GM13976 (cell line): Measurements from ENCODE around the gene CCDC6.
A peak's percentile ranks its signal among the peaks of the same experiment; 100 is the strongest.

Experiments used
- DNase-seq: peaks from one replicate; pipeline ENCODE4 v3.0.0; 2012; ENCODE audit warnings: low spot score
- in situ Hi-C: fragments of 300-500 bp; cut with MboI; formaldehyde crosslinking; loops from one replicate; pipeline ENCODE4 v1.12.0; 2022; ENCODE audit warnings: low sequenced_read_pairs, mixed read lengths, inconsistent platforms; ENCODE audit not compliant: unreplicated experiment
- TF ChIP-seq, protein P1 (sequence below): IDR thresholded peaks from 2 replicates; pipeline ENCODE4 v1.5.1; 2012; ENCODE audit warnings: borderline replicate concordance, mild to moderate bottlenecking; ENCODE audit not compliant: insufficient read depth; ENCODE audit errors: extremely low read depth, missing control alignments, control extremely low read depth

CCDC6 gene

DNA sequence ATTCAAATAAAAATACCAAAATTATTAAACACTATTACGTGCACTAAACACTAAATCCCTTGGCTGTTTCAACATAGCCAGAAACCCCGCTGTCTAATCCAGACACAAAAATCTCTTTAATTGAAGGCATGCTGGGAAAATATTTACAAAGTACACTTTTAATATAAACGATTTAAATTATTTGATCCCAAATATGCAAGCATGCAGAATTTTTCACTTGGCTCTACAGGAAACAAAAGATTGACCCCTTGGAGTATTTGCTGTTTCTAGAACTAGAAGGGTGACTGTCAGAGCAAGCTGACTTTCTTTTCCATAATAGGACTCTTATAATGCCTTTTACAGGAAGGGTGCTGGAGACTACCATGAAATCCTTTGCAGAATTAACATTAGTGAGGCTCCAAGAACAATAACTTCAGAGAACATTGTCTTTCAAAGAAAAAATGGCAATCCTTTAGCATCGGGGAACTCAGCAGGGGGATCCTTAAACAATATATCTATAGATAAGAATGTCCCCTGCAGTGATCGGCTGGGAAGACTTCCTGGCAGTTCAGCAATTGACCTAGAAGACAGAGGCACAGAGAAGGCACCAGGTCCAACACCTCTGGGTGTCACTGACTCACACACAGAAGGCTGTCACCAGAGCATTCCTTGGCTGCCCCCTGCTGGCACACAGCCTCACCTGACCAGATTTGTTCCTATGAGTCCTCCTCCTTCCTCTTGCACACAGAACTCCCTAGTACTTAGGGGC lies 97.3 kb downstream of the CCDC6 start:
- in situ Hi-C loops, result loop anchor here (10.0 to 25.0 kb wide), 2 partner anchors 174 to 1022 kb away; no protein-coding TSS in a partner anchor
- TF ChIP-seq, protein P1, sequence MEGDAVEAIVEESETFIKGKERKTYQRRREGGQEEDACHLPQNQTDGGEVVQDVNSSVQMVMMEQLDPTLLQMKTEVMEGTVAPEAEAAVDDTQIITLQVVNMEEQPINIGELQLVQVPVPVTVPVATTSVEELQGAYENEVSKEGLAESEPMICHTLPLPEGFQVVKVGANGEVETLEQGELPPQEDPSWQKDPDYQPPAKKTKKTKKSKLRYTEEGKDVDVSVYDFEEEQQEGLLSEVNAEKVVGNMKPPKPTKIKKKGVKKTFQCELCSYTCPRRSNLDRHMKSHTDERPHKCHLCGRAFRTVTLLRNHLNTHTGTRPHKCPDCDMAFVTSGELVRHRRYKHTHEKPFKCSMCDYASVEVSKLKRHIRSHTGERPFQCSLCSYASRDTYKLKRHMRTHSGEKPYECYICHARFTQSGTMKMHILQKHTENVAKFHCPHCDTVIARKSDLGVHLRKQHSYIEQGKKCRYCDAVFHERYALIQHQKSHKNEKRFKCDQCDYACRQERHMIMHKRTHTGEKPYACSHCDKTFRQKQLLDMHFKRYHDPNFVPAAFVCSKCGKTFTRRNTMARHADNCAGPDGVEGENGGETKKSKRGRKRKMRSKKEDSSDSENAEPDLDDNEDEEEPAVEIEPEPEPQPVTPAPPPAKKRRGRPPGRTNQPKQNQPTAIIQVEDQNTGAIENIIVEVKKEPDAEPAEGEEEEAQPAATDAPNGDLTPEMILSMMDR, result peak; percentile 85
- peak; percentile 39 for DNase-seq

- in situ Hi-C loops, result loop anchor here (10.0 to 25.0 kb wide), 2 partner anchors 173 to 1021 kb away; no protein-coding TSS in a partner anchor
- TF ChIP-seq, protein P1, result no peak
- DNase-seq, result no peak
Measured at GRCh38 chr10:59807629-59808620, 98.4 kb downstream of the CCDC6 start.

DNA sequence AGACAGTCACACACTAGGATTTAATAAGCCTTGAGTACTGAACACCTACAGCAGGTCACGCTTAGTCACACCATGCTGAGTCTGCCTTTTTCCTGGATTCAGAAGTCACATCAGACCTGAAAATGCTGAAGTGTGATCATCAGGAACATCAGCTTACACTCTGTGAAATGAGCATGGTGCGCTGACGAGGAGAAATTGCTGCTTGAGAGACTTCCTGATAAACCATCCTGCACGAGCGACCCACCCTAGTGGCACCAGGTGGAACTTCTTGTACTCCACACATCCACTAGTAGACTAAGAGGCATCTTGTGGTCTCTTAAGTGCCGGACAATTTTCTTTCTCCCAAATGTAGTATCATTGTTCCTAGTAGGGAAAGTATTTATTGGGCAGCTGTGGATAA lies 101.3 kb downstream of the CCDC6 start:
- no peak for DNase-seq
- in situ Hi-C loops, result loop anchor here (10.0 to 25.0 kb wide), 2 partner anchors 170 to 1018 kb away; no protein-coding TSS in a partner anchor
- TF ChIP-seq, protein P1, result peak; percentile 6

DNA sequence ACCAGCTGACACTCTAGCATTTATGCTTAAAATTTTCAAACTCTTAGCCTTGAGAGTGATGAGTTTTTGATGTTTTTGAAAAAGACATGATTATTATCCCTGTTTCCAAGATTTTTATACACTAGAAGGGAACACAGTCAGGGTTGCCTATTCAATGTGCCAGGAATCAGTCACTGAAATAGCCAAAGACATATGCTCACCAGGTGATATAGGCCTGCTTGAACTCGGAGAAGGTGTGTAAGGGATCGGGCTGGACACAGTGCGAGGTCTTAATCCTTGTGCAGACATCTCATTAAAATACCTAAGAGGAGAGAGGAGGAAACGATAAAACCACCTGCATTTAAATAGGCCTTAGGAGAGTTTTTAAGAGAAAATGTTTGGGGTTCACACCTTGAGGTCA lies 102.1 kb downstream of the CCDC6 start:
- DNase-seq, result no peak
- in situ Hi-C loops, result loop anchor here (10.0 to 25.0 kb wide), 2 partner anchors 169 to 1017 kb away; no protein-coding TSS in a partner anchor
- TF ChIP-seq, protein P1, result no peak

GRCh38 chr10:59803714-59804113 lies 102.6 kb downstream of the CCDC6 start:
- DNase-seq, result no peak
- in situ Hi-C loops, result loop anchor here (10.0 to 25.0 kb wide), 2 partner anchors 169 to 1016 kb away; no protein-coding TSS in a partner anchor
- TF ChIP-seq, protein P1, result no peak

DNA sequence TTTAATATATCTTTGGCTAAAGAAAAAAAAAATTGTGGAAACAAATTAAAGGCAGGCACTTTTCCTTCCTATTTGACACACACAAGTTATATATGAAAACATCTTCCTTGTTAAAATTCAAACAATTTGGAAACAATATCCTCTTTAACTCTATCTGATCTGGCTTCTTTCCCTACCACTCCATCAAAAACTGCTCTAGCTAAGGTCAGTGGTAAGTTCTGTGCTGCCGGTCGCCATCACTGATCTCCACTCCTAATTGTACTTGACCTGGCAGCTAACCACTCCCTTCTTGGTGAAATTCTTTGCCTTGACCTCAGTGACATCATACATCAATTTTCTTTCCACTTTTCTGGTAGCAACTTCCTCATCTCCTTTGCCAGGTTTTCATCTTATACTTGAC lies 105.2 kb downstream of the CCDC6 start:
- TF ChIP-seq, protein P1, result no peak
- in situ Hi-C loops, result loop anchor here (10.0 to 25.0 kb wide), 2 partner anchors 166 to 1014 kb away; no protein-coding TSS in a partner anchor
- DNase-seq, result no peak
